Ovary (tissue), 3 donors: ENCODE measurements around the gene NELL1.

Source experiments
- CTCF ChIP-seq, 3 donors: fragments of 450-650 bp in 2 of 3; fragments of 200-600 bp in 1 of 3; IDR thresholded peaks; one replicate each; pipeline versions ENCODE4 v1.5.1 to v1.8.0; 2016 to 2022; ENCODE audit warnings: antibody characterized with exemption in 3 of 3, mild to moderate bottlenecking in 1 of 3
- POLR2A ChIP-seq: fragments of 450-650 bp; IDR thresholded peaks from one replicate; pipeline ENCODE4 v1.6.1; 2017; ENCODE audit warnings: antibody characterized with exemption, mild to moderate bottlenecking, moderate library complexity
- donor health status: DM: no; HTN: no; CAD: no.

GRCh38 chr11:20644360-20644759 lies 25.0 kb upstream of the NELL1 start:
- no peak for TF ChIP-seq CTCF (IDR thresholded peaks at IDR 0.05)
- TF ChIP-seq POLR2A = no peak
